Epithelial cell of proximal tubule (primary cell): Measurements from ENCODE around the gene SYT6. TPM values are rescaled to one million over a fixed set of nuclear protein-coding genes. Genes with fewer than 3 reads are reported as not detected.

Experiments
- DNase-seq: peaks from one replicate; pipeline ENCODE4 v3.0.0-alpha.2; 2011; ENCODE audit warnings: low read depth
- H3K4me3 ChIP-seq: 2 replicates; pipeline ENCODE4 v1.5.1; 2011; ENCODE audit warnings: low read depth, mild to moderate bottlenecking, low read length
- CTCF ChIP-seq: conservative IDR thresholded peaks from 2 replicates; pipeline ENCODE4 v1.5.1; 2012; ENCODE audit warnings: low read depth, mild to moderate bottlenecking, low read length
- total RNA-seq: library from RNA; depleted of rRNA; stranded (reverse); fragments of >200 nt; gene quantifications from 2 replicates; pipeline ENCODE4 v1.2.3, GENCODE V29; 2015

The SYT6 gene
- total RNA-seq, 1 donor from 2014 or later: not detected

- no peak for DNase-seq
- no peak overlapping the region for H3K4me3 ChIP-seq
- TF ChIP-seq CTCF: no peak
Measured at GRCh38 chr1:114088392-114089299, 65.0 kb downstream of the SYT6 start.

GRCh38 chr1:114087495-114087894 lies 66.2 kb downstream of the SYT6 start:
- no peak for DNase-seq
- no peak for TF ChIP-seq CTCF

GRCh38 chr1:114086601-114087368 lies 66.9 kb downstream of the SYT6 start:
- H3K4me3 ChIP-seq: no peak overlapping the region
- no peak for TF ChIP-seq CTCF
- DNase-seq: no peak

More at GRCh38 chr1:114087495-114087894, 66.2 kb downstream of the SYT6 start:
- no peak overlapping the region for H3K4me3 ChIP-seq

GRCh38 chr1:114082867-114083585 lies 70.6 kb downstream of the SYT6 start:
- H3K4me3 ChIP-seq: no peak overlapping the region
- TF ChIP-seq CTCF: no peak
- no peak for DNase-seq

GRCh38 chr1:114082304-114082630 lies 71.4 kb downstream of the SYT6 start:
- H3K4me3 ChIP-seq: no peak overlapping the region
- no peak for TF ChIP-seq CTCF
- DNase-seq: no peak

- no peak overlapping the region for H3K4me3 ChIP-seq
- TF ChIP-seq CTCF: no peak
- DNase-seq: no peak
Measured at GRCh38 chr1:114081437-114082303, 72.0 kb downstream of the SYT6 start.
